Retinal pigment epithelial cell (primary cell): ENCODE measurements around the gene HSPA14.

Experiments used
- DNase-seq: peaks from one replicate; pipeline ENCODE4 v3.0.0-alpha.2; 2010; ENCODE audit warnings: low read depth
- H3K4me3 ChIP-seq: 2 replicates; pipeline ENCODE4 v1.5.1; 2011; ENCODE audit warnings: mild to moderate bottlenecking, low read length, control low read depth, moderate library complexity
- TF ChIP-seq, protein P1 (sequence below): conservative IDR thresholded peaks from 2 replicates; pipeline ENCODE4 v1.5.1; 2011; ENCODE audit warnings: low read depth, low read length, control low read depth, inconsistent platforms

The HSPA14 gene

DNA sequence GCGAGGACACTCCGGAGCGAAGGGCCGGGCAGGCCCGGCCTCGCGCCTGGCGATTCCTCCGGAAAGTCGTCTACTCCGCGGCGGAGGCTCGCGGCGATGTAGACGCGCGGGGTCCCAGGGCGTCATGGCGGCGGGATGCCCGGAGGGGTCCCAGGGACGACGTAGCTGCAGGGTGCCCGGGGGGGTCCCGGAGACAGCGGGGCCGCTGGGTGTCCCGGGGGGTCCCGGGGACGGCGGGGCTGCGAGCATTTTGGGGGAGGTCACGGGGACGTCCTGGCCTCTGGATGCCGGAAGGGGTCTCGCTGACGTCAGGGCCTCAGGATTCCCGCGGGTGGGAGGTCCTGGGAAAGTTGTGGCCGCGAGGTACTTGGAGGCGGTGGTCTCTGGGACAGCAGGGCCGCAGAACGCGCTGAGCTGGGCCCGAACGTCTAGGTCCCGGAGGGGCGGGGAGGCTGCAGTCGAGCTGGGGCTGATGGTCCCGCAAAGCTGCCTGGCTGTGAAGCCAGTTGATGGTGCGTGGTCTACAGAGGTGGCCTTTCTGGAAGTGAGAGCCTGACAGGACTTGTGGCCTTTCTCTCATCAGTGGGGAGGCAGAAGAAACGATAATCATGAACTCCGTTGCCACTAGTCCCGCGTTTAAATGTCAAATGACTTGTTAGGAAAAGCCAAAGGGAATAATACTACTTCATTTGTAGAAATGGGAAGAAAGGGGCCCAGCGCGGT is 637 bp downstream of the HSPA14 start:
- TF ChIP-seq, protein P1, sequence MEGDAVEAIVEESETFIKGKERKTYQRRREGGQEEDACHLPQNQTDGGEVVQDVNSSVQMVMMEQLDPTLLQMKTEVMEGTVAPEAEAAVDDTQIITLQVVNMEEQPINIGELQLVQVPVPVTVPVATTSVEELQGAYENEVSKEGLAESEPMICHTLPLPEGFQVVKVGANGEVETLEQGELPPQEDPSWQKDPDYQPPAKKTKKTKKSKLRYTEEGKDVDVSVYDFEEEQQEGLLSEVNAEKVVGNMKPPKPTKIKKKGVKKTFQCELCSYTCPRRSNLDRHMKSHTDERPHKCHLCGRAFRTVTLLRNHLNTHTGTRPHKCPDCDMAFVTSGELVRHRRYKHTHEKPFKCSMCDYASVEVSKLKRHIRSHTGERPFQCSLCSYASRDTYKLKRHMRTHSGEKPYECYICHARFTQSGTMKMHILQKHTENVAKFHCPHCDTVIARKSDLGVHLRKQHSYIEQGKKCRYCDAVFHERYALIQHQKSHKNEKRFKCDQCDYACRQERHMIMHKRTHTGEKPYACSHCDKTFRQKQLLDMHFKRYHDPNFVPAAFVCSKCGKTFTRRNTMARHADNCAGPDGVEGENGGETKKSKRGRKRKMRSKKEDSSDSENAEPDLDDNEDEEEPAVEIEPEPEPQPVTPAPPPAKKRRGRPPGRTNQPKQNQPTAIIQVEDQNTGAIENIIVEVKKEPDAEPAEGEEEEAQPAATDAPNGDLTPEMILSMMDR = no peak

DNA sequence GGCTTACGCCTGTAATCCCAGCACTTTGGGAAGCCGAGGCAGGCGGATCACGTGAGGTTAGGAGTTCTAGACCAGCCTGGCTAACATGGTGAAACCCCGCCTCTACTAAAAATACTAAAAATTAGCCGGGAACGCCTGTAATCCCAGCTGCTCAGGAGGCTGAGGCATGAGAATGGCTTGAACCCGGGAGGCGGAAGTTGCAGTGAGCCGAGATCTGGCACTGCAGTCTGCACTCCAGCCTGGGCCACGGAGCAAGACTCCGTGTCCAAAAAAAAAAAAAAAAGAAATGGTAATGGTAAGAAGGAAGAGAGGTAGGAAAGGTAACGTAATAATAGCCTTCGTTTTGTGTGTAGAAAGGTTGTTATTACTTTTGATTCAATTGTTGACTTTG is 1.2 kb downstream of the HSPA14 start:
- TF ChIP-seq, protein P1 = no peak
- H3K4me3 ChIP-seq = peak overlapping the region; percentile 94
- no peak for DNase-seq

More for the DNA sequence above, 637 bp downstream of the HSPA14 start:
- DNase-seq = no peak
- peak overlapping the region; percentile 94 for H3K4me3 ChIP-seq

DNA sequence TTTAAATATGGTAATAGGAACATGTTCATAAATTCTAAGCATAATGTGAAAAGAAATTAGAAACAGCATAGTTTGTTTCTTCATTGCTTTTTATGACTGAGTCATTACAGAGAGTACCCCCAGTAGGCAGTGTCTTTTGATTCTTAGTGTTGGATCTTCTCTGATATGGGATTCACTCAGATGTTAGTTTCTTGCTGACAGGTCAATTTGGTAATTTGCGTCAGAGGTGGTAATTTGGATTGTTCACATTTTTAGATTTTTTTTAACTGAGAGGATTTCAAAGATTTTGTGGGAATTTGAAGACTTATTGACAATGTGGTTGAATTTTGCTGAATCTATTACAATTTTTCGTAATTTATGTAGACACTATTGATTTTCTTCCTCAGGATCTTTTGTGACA is 2.1 kb downstream of the HSPA14 start:
- TF ChIP-seq, protein P1 = no peak
- DNase-seq = no peak

DNA sequence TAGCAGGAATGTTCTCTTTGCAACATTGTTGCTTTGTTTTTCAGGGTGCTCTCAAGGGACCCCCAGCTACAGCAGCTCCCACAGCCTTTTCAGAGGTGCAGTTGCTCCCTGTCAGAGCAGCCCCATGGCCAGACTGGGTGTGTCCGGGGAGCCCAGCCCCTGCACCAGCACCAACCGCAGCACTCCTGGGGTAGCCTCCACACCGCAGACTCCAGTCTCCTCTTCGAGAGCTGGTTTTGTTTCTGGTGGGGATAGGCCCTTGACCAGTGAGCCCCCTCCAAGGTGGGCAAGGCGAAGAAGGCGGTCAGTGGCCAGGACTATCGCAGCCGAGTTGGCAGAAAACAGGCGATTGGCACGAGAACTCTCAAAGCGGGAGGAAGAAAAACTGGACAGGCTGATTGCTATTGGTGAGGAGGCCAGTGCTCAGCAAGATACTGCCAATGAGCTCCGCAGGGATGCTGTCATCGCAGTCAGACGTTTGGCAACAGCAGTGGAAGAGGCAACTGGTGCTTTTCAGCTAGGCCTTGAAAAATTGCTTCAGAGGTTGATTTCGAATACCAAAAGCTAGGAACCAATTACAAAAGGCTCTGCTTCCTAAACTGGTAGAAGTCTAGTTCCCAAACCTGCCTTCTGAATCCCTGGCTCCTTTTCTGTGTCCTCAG is 5.4 kb downstream of the HSPA14 start:
- no peak for DNase-seq
- no peak overlapping the region for H3K4me3 ChIP-seq
- TF ChIP-seq, protein P1 = no peak

More for the DNA sequence above, 2.1 kb downstream of the HSPA14 start:
- no peak overlapping the region for H3K4me3 ChIP-seq

DNA sequence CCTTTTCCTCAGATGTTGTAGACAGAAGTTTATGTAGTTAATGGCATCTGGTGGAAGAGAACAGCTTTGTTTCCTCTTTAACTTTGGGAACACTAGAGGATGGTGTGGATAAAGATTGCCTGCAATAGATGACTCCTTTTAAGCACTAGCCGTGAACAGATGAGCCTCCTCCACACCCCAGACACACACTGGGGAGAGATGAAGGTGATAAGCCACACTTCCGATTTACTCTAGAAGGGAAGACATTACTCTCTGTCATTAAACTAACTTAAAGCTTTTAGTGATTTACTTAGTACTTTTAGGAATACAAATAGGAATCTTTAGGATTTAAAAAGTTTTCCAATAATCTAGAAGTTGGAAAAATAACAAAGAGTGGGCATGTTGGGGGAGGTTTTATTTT is 6.8 kb downstream of the HSPA14 start:
- DNase-seq = no peak
- TF ChIP-seq, protein P1 = no peak
- H3K4me3 ChIP-seq = no peak overlapping the region

DNA sequence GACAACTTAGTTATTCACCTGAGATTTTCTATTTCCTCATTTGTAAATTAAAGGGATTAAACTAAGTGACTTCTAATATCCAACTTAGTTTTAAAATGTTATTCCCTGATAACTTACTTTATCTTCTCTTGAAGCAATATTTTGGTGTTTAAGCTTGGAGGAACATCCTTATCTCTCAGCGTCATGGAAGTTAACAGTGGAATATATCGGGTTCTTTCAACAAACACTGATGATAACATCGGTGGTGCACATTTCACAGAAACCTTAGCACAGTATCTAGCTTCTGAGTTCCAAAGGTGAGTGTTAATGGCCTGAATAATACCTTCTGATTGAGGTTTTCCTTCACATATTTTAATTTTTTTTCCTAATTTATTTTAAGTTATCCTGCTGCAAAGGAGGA is 14.1 kb downstream of the HSPA14 start:
- H3K4me3 ChIP-seq = no peak overlapping the region
- TF ChIP-seq, protein P1 = no peak
- DNase-seq = no peak

DNA sequence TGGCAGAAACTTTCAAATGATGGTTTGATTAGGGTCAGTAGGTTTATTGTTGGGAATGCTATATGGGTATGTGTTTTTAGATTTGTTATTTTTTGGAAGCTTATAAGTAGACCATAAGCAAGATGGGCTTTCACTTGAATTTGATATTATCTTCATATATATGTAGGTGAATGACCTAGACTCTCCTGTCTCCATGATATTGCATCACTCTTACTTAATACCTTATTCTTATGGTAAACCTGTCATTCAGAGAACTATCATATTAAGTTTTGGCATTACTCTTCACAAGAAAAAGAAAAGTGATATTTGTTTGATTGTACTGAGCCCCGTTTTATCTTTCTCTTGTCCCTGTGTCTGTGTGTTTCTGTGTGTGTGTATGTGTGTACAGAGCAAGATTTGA is 17.3 kb downstream of the HSPA14 start:
- TF ChIP-seq, protein P1 = no peak
- no peak for DNase-seq
- H3K4me3 ChIP-seq = no peak overlapping the region
